H1 (cell line): ENCODE measurements around the gene IKZF2.

Experiments
- JUND ChIP-seq: IDR thresholded peaks from 2 replicates; pipeline ENCODE4 v1.6.1; 2011; ENCODE audit warnings: mild to moderate bottlenecking, improper control_type of control experiment, low read length
- KDM5A ChIP-seq: fragments of 200-600 bp; IDR thresholded peaks from 2 replicates; pipeline ENCODE4 v1.7.1; 2012; ENCODE audit warnings: mild to moderate bottlenecking, low read length, inconsistent platforms, mixed read lengths

GRCh38 chr2:213162516-213163118 lies 11.2 kb upstream of the IKZF2 start:
- TF ChIP-seq JUND (no peak), KDM5A (no peak)
